DOHH2 (cell line): ENCODE results near the gene MBOAT1.

Source experiments
- CTCF ChIP-seq: fragments of 200-600 bp; sonication (generic); IDR thresholded peaks from one replicate; pipeline ENCODE4 v1.5.1; 2014; ENCODE audit warnings: antibody characterized with exemption, mild to moderate bottlenecking, low read depth, low read length; ENCODE audit not compliant: poor library complexity, severe bottlenecking
- EZH2phosphoT487 ChIP-seq: fragments of 200-600 bp; sonication (generic); IDR thresholded peaks from 2 replicates; pipeline ENCODE4 v1.6.1; 2017; ENCODE audit warnings: borderline replicate concordance, mild to moderate bottlenecking, antibody characterized with exemption, low read length, moderate library complexity, mixed read lengths

GRCh38 chr6:20128018-20128417 is 84.3 kb downstream of the MBOAT1 start:
- TF ChIP-seq CTCF (no peak), EZH2phosphoT487 (no peak)
